HL-60 (cell line): ENCODE data around the gene CD69.

Experiments
- DNase-seq, 2 experiments: peaks; one replicate each; pipeline ENCODE4 v3.0.0-alpha.2; 2010 to 2020; ENCODE audit warnings: low read depth in 1 of 2, low spot score in 1 of 2
- H3K27ac ChIP-seq: fragments of 250-450 bp; sonication (Bioruptor Pico); replicated peaks from 2 replicates; pipeline ENCODE4 v1.5.1; 2020; ENCODE audit warnings: mild to moderate bottlenecking, moderate library complexity
- H3K27me3 ChIP-seq: fragments of 250-450 bp; sonication (Bioruptor Pico); 2 replicates; pipeline ENCODE4 v1.5.1; 2021; ENCODE audit warnings: mild to moderate bottlenecking, moderate library complexity; ENCODE audit not compliant: insufficient read depth, poor library complexity, severe bottlenecking
- H3K4me3 ChIP-seq: replicated peaks from 2 replicates; pipeline ENCODE4 v1.5.1; 2011; ENCODE audit warnings: mild to moderate bottlenecking, control low read depth, low read length; ENCODE audit not compliant: insufficient read depth
- CTCF ChIP-seq: IDR thresholded peaks from one replicate; pipeline ENCODE4 v1.5.1; 2011; ENCODE audit warnings: low read length, control low read depth, inconsistent platforms; ENCODE audit not compliant: insufficient read depth
- GABPA ChIP-seq: IDR thresholded peaks from 2 replicates; pipeline ENCODE4 v1.6.1; 2012; ENCODE audit warnings: low read depth
- POLR2AphosphoS5 ChIP-seq: IDR thresholded peaks from 2 replicates; pipeline ENCODE4 v1.6.1; 2012; ENCODE audit warnings: low read depth
- REST ChIP-seq: IDR thresholded peaks from 2 replicates; pipeline ENCODE4 v1.6.1; 2012; ENCODE audit warnings: low read depth; ENCODE audit not compliant: insufficient replicate concordance
- SPI1 ChIP-seq: IDR thresholded peaks from 2 replicates; pipeline ENCODE4 v1.6.1; 2012; ENCODE audit warnings: low read depth, mild to moderate bottlenecking, borderline replicate concordance

Gene CD69

GRCh38 chr12:9750276-9751203, 10.2 kb downstream of the CD69 start:
- H3K27me3 ChIP-seq: no peaks in the 10 kb centered on the region
- no peak overlapping the region for H3K4me3 ChIP-seq
- H3K27ac ChIP-seq: peak overlapping the region; percentile 20; the same call in 1 of the 2 replicates
- peak; percentile 61 to 78 for DNase-seq
- TF ChIP-seq POLR2AphosphoS5 (no peak), CTCF (peak; percentile 66), SPI1 (peak; percentile 67), GABPA (no peak), REST (no peak)

GRCh38 chr12:9749640-9750039, 11.1 kb downstream of the CD69 start:
- TF ChIP-seq CTCF (no peak), POLR2AphosphoS5 (no peak), REST (no peak), SPI1 (no peak), GABPA (no peak)
- Histone ChIP-seq H3K27ac (0 out of 2 replicates have a peak overlapping the region, but pooled peaks have one; percentile 14), H3K27me3 (no peaks in the 10 kb centered on the region), H3K4me3 (no peak overlapping the region)
- no peak for DNase-seq

DNA sequence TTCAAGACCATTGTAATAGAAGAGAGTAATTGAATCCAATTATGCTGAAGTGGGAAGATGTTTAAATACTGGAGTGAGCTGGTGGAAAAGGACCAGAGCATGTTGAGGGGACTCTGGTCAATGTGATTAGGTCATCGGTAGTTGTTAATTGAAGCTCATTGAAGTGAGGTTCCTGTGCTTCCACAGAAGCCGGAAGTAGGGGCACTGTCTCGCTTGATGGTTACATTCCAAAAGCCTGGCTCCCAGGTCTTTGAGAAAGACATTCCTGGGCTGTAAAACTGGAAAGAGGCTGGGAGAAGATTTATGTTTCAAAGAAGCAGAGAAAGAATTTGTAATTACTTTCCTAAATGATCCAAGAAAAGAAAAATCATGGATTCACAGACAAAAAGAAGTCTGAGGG, 15.5 kb downstream of the CD69 start:
- no peak for DNase-seq
- Histone ChIP-seq H3K4me3 (no peak overlapping the region), H3K27ac (no peak overlapping the region), H3K27me3 (no peaks in the 10 kb centered on the region)
- TF ChIP-seq SPI1: no peak
- no peak for TF ChIP-seq REST
- no peak for TF ChIP-seq GABPA
- TF ChIP-seq CTCF: no peak
- TF ChIP-seq POLR2AphosphoS5: no peak
